NCI-H446 treated with DMSO at 0.1 percent for 48 hours (cell line): ENCODE data around the gene GPR63.

ENCODE experiments used
- DNase-seq: peaks from one replicate; lab custom pipeline; 2025; lab: John Stamatoyannopoulos, UW

The GPR63 gene

GRCh38 chr6:96760153-96760687, 77.1 kb downstream of the GPR63 start:
- no peak for DNase-seq

DNA sequence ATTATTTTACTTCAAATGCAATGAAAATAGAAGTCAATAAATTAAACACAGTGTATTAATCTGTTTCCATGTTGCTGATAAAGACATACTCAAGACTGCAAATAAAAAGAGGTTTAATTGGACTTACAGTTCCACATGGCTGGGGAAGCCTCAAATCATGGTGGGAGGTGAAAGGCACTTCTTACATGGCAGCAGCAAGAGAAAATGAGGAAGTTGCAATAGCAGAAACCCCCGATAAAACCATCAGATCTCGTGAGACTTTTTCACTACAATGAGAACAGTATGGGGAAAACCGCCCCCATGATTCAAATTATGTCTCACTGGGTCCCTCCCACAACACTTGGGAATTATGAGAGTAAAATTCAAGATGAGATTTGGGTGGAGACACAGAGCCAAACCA, 82.2 kb downstream of the GPR63 start:
- DNase-seq, result no peak

GRCh38 chr6:96749891-96750290, 87.4 kb downstream of the GPR63 start:
- no peak for DNase-seq
